GM08714 (cell line): Measurements from ENCODE around the gene KAZN.

ENCODE experiments used
- H3K4me3 ChIP-seq: fragments of 200-500 bp; sonication (Bioruptor generic); 2 replicates; pipeline ENCODE4 v1.5.1; 2014; ENCODE audit warnings: mild to moderate bottlenecking, low read length, inconsistent platforms
- ZNF274 ChIP-seq: IDR thresholded peaks from 2 replicates; pipeline ENCODE4 v1.6.1; 2012; ENCODE audit warnings: mild to moderate bottlenecking, low read depth, low read length

KAZN gene

DNA sequence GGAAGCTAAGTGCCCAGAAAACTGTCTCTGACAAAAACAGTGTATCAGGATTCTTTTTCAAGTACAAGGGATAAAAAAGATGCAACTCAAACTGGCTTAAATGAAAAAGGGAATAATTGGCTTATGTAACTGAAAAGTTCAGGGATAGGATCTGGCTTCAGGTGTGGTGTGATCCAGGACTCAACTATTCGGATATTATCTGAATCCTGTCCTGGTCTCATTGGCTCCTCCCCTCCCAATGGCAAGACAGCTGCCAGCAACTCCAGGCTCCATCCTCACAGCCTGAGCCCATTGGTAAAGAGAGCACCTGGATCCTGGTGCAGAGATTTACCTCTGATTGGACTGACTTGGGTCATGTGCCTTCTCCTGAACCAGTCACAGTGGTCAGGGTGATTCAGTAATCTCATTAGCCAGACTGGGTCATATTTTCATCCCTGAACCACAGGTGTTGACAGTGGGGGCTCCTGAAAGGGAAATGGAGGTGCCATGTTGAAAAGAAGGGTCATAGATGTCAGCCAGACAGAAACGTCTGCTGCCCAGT, 349.7 kb downstream of the KAZN start:
- H3K4me3 ChIP-seq: no peak overlapping the region
- TF ChIP-seq ZNF274: no peak

DNA sequence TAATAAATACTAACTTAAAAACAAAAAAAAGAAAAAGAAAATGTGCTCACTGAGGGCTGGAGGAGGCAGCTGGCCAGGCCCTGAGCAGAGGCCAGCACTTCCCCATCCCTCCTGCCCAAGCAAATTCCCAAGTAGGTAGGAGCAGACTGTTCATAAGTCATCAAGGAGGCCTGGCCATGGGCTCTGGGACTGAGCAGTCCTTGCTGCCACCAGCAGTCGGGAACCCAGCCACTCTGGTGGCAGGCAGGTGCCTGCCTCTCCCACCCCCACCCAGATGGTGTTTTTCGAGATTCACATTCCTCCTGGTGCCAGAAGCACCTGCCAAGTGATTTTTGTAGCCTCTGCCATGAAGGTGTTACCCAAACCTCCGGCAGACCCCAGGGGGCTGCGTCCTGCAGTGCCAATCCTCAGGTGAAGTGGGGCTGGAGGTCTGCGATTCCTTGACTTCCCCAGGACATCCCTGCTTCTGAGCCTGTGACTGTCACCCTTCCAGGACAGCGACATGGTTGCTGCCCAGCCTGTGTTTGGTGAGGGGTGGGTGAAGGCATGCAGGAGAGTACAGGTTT, 350.9 kb downstream of the KAZN start:
- TF ChIP-seq ZNF274: no peak
- H3K4me3 ChIP-seq: no peak overlapping the region

DNA sequence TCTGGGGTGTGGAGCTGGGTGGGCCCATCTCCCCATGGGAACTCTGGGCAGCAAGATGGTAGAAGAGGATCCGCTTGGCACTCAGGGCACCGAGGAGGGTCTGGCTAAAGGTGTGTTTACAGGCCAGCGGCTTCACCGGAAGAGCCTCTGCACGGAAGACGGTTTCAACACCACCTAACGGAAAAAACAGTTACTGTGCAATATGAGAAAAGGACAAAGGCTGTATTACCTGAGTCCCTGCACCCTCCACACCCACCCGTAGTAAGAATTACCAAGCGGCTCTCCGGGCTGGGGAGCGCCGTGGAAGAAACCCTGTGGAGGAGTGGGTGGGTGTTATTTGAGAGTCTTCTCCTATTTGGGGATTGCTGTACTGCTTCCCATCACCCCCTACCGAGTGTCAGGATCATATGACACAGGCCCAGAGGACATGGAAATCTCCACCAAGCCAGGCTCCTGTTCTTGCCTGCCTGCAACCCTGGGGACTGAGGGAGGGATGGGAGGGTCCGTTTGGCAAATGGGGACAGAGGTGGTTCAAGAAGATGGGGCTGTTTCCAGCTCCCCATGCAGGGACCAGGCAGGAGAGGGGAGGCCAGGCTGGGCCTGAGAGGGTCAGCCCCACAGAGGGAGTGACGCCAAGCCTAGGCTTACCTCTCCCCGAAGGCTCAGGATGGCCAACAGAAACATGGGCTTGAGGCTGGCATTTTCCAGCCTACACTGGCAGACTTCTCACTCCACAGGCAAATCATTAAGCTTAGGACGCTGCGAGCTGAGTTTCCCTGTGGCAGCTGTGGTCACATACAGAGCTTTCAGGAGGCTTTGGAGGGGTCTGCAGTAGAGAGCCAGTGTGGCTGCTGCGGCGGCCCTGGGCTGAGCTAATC, 351.6 kb downstream of the KAZN start:
- TF ChIP-seq ZNF274: no peak
- H3K4me3 ChIP-seq: no peak overlapping the region

DNA sequence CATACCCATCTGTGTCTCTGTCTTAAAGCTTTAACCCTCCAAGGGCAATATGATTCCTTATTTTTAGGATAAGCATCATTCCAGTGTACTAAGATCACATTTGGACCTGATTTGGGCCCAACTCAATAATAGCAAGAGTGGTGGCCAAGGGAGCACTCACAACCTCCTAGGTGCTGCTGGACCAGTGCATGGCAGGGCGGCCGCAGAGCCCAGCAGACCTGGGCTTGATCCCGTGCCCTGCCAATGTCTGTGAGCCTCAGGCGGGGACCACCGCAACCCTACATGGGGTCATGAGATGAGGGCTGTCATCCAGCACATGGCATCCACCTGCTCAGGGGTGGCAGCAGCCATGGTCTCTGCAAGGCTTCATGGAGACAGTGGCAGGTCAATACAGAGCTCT, 353.3 kb downstream of the KAZN start:
- no peak for TF ChIP-seq ZNF274
- H3K4me3 ChIP-seq: no peak overlapping the region

DNA sequence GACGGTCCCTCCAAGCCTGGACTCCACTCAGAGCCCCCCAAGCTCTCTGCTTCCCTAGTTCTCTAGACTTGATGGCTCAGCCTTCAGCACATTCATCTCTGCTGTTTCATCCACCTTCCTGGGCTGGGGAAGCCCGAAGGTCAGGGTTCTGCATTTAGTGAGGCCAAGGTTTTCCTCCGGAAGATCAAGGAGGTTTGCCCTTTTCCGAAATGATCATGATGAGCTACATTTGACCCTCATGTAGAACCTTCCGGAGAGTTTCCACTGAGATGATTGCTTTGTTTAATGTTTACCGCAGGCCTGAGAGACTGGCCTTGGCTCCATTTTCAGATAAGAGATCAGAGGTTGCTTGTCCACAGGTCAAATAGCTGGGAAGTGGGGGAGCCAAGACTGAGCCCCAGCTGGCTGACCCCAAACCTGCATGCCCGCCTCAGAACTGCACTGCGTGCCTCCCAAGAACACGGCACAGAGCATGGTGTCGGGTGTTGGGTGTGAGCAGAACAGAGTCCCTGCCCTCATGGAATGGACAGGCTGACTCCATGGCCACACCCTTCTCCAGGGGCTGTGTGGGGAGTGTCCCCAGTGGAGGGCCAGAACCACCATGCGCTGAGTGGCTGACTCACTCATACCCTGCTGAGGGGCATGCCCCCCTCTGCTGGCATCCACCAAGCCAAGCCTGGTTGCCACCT, 354.3 kb downstream of the KAZN start:
- TF ChIP-seq ZNF274: no peak
- no peak overlapping the region for H3K4me3 ChIP-seq

DNA sequence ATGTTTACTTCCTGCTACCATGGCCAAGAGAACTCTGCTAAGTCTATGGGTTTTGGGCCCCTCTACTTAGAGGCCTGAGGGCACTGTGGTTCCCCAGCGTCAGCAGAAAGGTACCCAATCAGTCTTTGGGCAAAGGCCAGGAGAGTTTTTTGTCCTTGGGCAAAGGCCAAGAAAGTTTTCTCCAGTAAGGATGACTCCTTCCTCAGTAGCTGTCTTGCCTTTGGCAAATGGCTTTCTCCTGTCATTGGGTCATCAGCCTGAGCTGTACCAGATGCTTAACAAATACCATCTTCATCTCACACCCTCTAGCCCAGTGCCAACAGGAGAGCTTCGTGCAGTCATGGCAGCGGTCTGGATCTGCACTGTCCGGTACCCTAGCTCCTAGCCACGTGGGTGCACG, 355.7 kb downstream of the KAZN start:
- no peak overlapping the region for H3K4me3 ChIP-seq
- TF ChIP-seq ZNF274: no peak

DNA sequence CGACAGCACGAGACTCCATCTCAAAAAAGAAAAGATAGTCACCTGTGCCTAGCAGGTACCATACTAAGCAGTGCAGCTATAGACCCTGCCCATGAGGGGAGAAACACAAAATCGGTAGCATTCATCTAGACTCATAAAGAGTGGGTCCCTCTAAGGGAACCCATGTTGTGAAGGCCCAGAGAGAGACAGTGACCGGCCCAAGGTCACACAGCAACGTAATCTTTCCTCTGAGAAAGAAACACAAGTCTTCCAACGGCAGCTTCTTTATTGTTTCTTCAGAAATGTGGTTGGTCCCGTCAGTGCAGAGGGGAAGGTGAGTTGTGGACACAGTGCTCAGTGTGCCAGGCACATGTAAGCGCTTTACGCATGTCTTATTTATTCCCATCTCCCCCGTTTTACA, 356.4 kb downstream of the KAZN start:
- no peak for TF ChIP-seq ZNF274
- H3K4me3 ChIP-seq: no peak overlapping the region

DNA sequence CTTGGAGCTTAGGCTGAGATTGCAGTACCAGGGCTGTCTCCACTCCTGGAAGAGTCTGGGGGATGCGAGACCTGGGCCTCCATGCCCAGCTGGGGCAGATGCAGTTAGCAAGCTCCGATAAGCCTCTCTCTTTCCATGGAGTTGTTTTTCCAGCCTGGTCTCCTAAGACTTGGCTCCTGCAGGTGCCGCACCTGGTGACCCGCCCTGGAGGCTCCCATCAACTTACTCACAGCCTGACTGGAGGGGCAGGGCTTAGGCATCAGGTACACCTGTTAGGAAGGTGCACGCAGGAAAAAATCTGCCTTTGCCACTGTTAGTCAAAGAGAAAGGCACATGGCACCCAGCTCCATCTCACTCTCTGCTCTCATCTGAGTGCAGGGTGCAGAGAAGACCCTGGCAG, 356.9 kb downstream of the KAZN start:
- no peak overlapping the region for H3K4me3 ChIP-seq
- TF ChIP-seq ZNF274: no peak

DNA sequence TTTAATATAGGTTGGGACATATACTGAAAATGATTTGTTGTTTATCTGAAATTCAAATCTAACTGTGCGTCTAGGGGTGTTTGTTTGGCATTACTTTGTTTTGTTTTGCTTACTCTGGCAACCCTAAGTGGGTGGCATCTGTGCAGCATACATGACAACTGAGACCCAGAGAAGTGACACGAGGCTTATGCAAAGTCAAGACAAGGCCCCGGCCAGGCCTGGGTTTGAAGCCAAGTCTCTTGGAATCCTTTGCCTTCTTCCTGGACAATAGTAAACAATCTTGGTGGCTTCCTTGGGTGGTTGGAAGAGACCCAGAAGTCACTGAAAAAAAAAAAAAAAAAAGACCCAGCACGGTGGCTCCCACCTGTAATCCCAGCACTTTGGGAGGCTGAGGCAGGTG, 357.5 kb downstream of the KAZN start:
- no peak for TF ChIP-seq ZNF274

DNA sequence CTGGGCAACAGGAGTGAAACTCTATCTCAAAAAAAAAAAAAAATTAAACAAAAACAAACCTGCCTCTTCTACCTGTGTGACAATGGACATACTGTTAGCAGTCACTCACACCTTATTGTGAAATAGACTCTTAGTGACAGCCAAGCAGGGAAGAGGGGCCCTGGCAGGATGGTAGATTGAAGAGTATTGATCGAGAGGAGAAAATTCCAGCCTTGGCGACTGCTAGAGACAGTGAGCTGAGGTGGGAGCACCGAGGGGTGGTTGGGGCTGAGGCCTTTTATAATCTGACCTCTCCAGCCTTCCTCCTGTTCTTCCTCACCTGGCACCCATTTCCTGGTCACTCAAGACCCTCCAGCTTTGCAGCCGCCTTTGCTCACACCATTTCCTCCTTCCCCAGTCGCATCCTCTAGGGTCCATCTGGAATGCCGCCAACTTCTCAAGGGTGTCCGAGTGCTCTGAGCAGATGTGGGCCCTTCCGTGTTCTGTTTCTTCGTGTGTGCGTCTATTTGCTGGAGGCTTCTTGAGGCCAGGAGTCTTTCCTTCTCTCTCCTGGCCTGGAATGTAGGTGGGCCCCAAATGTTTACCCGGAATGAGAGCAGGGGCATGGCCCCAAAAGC, 358.2 kb downstream of the KAZN start:
- no peak for TF ChIP-seq ZNF274
- H3K4me3 ChIP-seq: no peak overlapping the region

More for the DNA sequence above, 357.5 kb downstream of the KAZN start:
- no peak overlapping the region for H3K4me3 ChIP-seq

DNA sequence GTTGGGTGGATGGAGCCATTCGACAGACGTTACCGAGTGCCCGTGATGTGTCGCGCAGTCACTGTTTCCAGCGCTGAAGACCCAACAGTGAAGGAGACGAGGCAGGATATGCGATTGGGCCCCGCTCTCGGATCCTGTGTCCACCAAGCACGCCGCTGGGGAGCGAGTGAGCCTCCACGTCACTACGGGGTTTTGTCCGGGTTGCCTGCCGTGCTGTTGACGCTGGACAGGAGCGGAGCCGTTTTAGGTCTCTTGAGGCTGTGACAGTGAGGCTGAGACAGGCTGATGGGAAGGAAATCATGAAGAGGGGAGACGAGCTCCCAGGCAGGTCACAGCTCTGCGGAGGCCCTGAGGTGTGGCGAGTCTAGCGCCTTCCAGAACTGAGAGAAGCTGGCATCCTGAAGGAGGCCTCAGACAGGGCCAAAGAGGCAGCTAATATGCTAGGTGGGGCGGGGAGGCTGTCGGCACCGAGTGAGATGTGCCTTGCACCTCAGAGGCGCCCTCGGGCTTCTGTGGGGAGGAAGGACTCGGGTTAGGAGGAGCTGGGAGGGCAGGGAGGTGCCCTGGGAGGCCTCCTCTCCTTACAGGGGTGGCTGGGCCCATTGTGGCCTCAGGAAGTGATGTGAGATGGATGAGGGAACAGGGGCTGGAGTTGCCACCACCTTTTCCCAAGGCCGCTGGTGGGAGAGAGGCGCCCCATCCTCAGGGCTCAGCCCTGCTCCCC, 359.1 kb downstream of the KAZN start:
- no peak for TF ChIP-seq ZNF274
- H3K4me3 ChIP-seq: no peak overlapping the region

DNA sequence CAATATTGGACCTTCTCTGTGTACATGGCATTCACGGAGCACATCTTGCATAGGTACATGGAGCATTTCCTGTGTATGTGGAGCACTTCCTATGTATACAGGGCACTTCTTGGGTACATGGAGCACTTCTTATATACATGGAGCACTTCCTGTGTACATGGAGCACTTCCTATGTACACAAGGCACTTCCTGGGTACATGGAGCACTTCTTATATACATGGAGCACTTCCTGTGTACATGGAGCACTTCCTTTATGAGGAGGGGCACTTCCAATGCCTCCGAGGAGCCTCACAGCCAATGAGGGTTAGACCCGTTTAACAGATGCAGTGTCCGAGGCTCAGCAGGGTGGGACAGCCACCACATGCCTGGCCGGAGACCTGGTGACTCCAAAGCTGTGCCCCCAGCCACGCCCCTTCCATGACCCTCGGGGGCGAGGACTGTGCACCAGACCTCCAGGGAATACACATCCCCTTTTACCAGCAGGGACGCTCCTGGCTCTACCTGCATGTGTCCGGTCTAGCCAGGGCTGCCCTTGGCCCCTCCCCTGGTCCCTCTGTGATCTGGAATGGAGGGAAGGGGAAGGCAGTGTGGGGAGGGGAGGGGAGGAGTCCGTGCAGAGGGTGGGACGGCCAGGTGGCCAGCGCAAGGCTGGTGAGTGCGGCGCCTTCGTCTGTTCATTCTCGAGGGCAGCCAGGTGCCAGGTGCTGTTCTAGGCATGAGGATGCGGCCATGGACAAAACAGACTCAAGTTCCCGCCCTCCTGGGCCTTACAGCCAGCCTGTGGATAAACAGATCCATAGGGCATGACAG, 360.0 kb downstream of the KAZN start:
- no peak for TF ChIP-seq ZNF274

More for the DNA sequence above, 360.0 kb downstream of the KAZN start:
- H3K4me3 ChIP-seq: no peak overlapping the region
